GM18870 (cell line): ENCODE data around the gene TMEM132D.

Source experiments
- ATAC-seq: cut with Tn5 transposase; IDR thresholded peaks from one replicate; pipeline ENCODE4 v1.9.1; 2021; ENCODE audit warnings: moderate library complexity; ENCODE audit not compliant: unreplicated experiment

Gene TMEM132D

DNA sequence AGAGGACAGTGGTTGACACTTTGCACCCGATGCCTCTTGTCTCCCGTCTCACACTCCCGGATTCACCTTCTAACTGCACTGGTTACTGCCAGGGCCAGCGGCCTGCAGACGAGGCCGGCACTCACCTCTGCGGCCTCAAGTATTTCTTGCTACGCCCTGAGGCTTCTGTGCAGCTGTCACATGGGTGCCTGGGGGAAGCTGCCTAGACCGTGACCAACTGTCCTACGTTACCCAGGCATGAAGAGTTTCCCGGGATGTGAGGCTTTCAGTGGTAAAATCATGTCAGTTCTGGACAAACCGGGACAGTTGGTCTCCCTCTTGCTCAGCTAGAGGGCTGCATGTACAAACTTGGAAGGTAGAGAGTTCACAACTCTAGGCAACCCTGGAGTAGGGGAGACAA, 776.1 kb downstream of the TMEM132D start:
- no peak for ATAC-seq

- no peak for ATAC-seq
These were observed 776.6 kb downstream of the TMEM132D start for GRCh38 chr12:129127211-129127610.

GRCh38 chr12:129119537-129119936, 784.3 kb downstream of the TMEM132D start:
- ATAC-seq, result no peak

GRCh38 chr12:129115558-129115957, 788.3 kb downstream of the TMEM132D start:
- ATAC-seq, result no peak

- no peak for ATAC-seq
These were observed 793.2 kb downstream of the TMEM132D start for GRCh38 chr12:129110575-129110974.

DNA sequence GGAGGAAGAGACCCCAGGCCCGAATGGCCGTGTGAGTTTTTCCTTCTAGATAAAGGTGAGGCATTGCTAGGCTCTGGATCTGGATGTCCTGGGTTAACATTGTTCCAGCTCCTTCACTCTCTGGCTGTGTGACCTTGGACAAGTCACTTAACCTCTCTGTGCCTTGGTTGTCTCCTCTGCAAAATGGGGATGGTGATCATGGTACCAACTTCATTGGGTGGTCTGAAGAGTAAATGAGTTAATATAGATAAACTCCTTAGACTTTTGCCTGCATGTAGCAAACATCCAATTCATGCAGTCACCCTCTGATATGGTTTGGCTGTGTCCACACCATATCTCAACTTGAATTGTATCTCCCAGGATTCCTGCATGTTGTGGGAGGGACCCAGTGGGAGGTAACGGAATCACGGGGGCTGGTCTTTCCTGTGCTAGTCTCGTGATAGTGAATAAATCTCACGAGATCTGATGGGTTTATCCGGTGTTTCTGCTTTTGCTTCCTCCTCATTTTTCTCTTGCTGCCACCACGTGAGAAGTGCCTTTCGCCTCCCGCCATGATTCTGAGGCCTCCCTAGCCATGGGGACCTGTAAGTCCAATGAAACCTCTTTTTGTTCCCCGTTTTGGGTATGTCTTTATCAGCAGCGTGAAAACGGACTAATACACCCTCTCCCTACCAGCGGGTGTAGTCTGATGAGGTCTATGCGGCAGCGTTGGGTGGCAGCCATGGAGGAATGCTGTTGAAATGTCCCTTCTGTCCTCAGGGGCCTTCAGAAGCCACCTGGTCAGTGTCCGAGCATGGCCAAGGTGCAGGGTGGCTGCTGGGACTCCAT, 794.4 kb downstream of the TMEM132D start:
- ATAC-seq, result no peak

- ATAC-seq, result no peak
These were observed 797.1 kb downstream of the TMEM132D start for GRCh38 chr12:129106772-129107171.

DNA sequence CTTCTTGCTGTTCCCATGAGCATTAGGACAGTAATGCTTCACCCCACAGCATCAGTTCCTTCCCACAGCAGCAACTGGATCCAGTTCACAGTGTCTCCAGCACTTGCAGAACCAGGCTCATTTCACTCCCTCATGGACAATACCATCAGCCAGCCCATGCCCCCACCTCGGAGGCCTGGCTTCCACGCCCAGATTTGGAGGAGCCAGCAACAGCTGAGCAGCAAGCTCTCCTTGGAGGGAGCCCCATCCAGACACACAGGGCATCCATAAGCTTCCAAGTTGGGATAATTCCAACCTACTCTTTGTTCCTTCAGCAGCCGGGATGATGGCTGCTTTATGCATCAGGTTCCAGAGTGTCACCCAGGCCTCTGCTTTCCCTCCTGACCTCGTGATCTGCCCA, 800.6 kb downstream of the TMEM132D start:
- no peak for ATAC-seq

- no peak for ATAC-seq
These were observed 801.6 kb downstream of the TMEM132D start for GRCh38 chr12:129102233-129102632.

- ATAC-seq, result no peak
These were observed 802.0 kb downstream of the TMEM132D start for GRCh38 chr12:129101816-129102215.

- ATAC-seq, result no peak
These were observed 802.4 kb downstream of the TMEM132D start for GRCh38 chr12:129101404-129101803.

DNA sequence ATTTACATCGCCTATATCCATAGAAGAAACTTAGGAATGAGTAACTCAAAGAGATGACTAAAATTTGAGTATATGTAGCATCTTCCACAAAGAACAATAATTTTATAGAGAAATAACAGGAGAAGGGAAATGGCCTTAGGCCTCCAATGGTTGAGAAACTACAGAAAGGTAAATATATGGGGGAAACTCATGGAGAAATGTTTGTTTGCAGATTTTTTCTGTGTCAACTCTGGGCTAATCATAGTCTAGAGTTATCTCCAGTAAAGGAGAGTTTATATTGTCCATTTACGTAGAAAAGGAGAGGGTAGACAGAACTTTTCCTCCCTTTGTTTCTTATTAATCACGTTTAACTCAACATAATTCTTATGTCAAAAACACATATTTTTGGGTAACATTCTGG, 806.4 kb downstream of the TMEM132D start:
- ATAC-seq, result no peak

DNA sequence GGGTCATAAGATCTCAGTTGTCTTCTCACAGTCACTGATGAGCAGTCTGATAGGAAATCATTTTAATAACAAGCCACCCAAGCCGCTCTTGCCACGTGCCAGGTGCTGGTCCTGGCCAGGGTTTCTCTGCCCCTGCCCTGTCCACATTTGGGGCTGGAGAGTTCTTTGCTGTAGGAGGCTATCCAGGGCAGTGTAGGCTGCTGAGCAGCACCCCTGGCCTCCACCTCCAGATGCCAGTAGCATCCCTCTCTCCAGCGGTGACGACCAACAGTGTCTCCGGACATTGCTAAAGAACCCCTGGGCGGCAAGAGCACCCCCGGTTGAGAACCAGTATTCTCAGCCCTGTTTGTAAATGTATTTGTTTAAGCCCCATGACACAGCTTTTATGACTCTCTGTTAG, 806.9 kb downstream of the TMEM132D start:
- no peak for ATAC-seq

- ATAC-seq, result no peak
These were observed 807.6 kb downstream of the TMEM132D start for GRCh38 chr12:129096184-129096583.

DNA sequence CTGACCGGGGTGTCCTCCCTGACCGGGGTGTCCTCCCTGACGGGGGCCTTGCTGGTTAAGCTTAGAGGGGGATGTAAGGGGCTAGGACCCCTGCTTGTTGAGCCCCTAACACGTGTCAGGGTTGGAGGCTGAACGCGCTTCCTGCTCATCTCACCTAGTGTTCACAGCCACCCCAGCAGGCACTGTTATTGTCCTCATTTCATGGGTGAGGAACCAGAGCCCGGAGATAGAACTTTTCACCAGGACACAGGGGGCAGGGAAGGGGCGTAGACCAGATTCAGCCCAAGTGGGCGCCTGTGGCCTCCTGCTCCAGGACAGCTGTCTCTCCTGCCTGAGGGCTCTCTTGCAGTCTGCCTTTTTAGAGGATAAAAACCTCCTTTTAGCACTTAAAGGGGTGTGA, 814.2 kb downstream of the TMEM132D start:
- no peak for ATAC-seq

- no peak for ATAC-seq
These were observed 818.7 kb downstream of the TMEM132D start for GRCh38 chr12:129084875-129085826.

DNA sequence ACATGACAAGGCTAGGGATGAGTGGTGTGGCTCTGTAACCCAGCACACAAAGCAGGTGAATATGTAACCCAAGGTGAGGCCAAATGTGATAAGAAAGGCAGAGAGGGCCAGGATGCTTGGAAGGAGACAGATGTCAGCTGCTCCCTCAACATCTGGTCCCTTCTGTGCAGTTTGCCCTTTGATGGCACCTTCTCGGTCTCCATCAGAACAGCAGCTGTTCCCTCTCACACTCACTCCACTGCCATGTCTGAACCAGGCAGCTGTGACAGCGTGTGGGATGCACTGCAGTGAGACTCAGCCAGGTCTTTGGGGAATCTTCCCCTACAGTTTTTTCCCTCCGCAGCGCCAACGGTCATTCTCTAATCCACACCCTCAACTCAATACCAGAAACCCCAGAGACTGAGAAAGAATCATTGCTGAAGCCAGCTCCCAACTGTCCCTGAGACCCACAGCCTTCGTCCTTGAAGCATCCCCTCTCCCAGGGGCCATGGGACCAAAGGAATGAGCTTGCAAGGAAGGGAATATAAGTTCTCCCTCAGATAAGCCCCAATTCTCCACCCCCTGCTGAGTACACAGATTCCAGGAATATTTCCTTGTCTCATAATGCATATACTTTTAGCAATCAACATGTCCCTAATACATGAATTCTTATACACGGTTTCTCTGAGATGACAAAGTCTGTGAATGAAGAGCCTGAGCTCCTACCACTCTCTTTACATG, 820.5 kb downstream of the TMEM132D start:
- no peak for ATAC-seq

- no peak for ATAC-seq
These were observed 821.4 kb downstream of the TMEM132D start for GRCh38 chr12:129082441-129082840.

- ATAC-seq, result no peak
These were observed 822.0 kb downstream of the TMEM132D start for GRCh38 chr12:129081755-129082250.

GRCh38 chr12:129080821-129081220, 823.0 kb downstream of the TMEM132D start:
- no peak for ATAC-seq

- ATAC-seq, result no peak
These were observed 823.4 kb downstream of the TMEM132D start for GRCh38 chr12:129080391-129080790.
